ENCODE measurements around the gene GMEB2.
"Not testable (repeated sequence)": the region's sequence is repeated elsewhere in the genome, so short reads cannot be mapped to it uniquely, and the experiment has no call there.

Gene GMEB2

GRCh38 chr20:63627129-63627750 is 339 bp upstream of the GMEB2 start:
- peak; percentile 80 for ATAC-seq (replicated peaks; ENCODE audit: extremely low read depth, poor library complexity, severe bottlenecking)
- Mint-ChIP-seq H3K27me3 (no peaks in the 10 kb centered on the region), H3K9me3 (no peaks in the 10 kb centered on the region), H3K36me3 (ENCODE audit: insufficient read depth) (peaks cover 20% of the 10 kb centered on the region), H3K4me3 (peak overlapping the region; percentile 92), H3K27ac (ENCODE audit: low read depth) (peak overlapping the region; percentile 89), H3K4me1 (peaks cover 36% of the 10 kb centered on the region)
- DNase-seq (ENCODE audit: low spot score in 2 of 2) = peak; percentile 92 to 93

GRCh38 chr20:63625771-63626423 is 1.0 kb downstream of the GMEB2 start:
- Mint-ChIP-seq H3K9me3 (no peaks in the 10 kb centered on the region), H3K4me1 (peaks cover 43% of the 10 kb centered on the region), H3K36me3 (ENCODE audit: insufficient read depth) (peaks cover 20% of the 10 kb centered on the region), H3K27ac (ENCODE audit: low read depth) (peak overlapping the region; percentile 78), H3K27me3 (no peaks in the 10 kb centered on the region), H3K4me3 (peak overlapping the region; percentile 75)
- ATAC-seq (replicated peaks; ENCODE audit: extremely low read depth, poor library complexity, severe bottlenecking) = no peak
- no peak for DNase-seq (ENCODE audit: low spot score in 2 of 2)

GRCh38 chr20:63624486-63624885 is 2.4 kb downstream of the GMEB2 start:
- peaks cover 18% of the 10 kb centered on the region for H3K36me3 Mint-ChIP-seq (ENCODE audit: insufficient read depth)
- H3K4me1 Mint-ChIP-seq = peaks cover 43% of the 10 kb centered on the region
- no peak overlapping the region for H3K4me3 Mint-ChIP-seq
- no peaks in the 10 kb centered on the region for H3K27me3 Mint-ChIP-seq
- ATAC-seq (replicated peaks; ENCODE audit: extremely low read depth, poor library complexity, severe bottlenecking) = no peak
- no peak for DNase-seq (ENCODE audit: low spot score in 2 of 2)
- no peaks in the 10 kb centered on the region for H3K9me3 Mint-ChIP-seq
- no peak overlapping the region for H3K27ac Mint-ChIP-seq (ENCODE audit: low read depth)

- Mint-ChIP-seq H3K27ac (ENCODE audit: low read depth) (peak overlapping the region; percentile 12), H3K9me3 (no peaks in the 10 kb centered on the region), H3K4me1 (peaks cover 32% of the 10 kb centered on the region), H3K4me3 (no peak overlapping the region), H3K27me3 (no peaks in the 10 kb centered on the region), H3K36me3 (ENCODE audit: insufficient read depth) (peaks cover 14% of the 10 kb centered on the region)
- DNase-seq (ENCODE audit: low spot score in 2 of 2) (no peak), ATAC-seq (replicated peaks; ENCODE audit: extremely low read depth, poor library complexity, severe bottlenecking) (no peak)
These were observed 4.2 kb downstream of the GMEB2 start for GRCh38 chr20:63622732-63623131.

GRCh38 chr20:63622096-63622495 is 4.8 kb downstream of the GMEB2 start:
- Mint-ChIP-seq H3K9me3 (no peaks in the 10 kb centered on the region), H3K27ac (ENCODE audit: low read depth) (peak overlapping the region; percentile 12), H3K4me3 (no peak overlapping the region), H3K36me3 (ENCODE audit: insufficient read depth) (peaks cover 13% of the 10 kb centered on the region), H3K4me1 (peaks cover 32% of the 10 kb centered on the region), H3K27me3 (no peaks in the 10 kb centered on the region)
- ATAC-seq (replicated peaks; ENCODE audit: extremely low read depth, poor library complexity, severe bottlenecking) (no peak), DNase-seq (ENCODE audit: low spot score in 2 of 2) (no peak)

GRCh38 chr20:63620991-63621390 is 5.9 kb downstream of the GMEB2 start:
- Mint-ChIP-seq H3K27me3 (no peaks in the 10 kb centered on the region), H3K27ac (ENCODE audit: low read depth) (no peak overlapping the region), H3K4me1 (peaks cover 32% of the 10 kb centered on the region), H3K36me3 (ENCODE audit: insufficient read depth) (peaks cover 17% of the 10 kb centered on the region), H3K4me3 (no peak overlapping the region), H3K9me3 (no peaks in the 10 kb centered on the region)
- ATAC-seq (replicated peaks; ENCODE audit: extremely low read depth, poor library complexity, severe bottlenecking) = no peak
- DNase-seq (ENCODE audit: low spot score in 2 of 2) = no peak

GRCh38 chr20:63619505-63619904 is 7.4 kb downstream of the GMEB2 start:
- H3K36me3 Mint-ChIP-seq (ENCODE audit: insufficient read depth) = peaks cover 21% of the 10 kb centered on the region

GRCh38 chr20:63619086-63619485 is 7.8 kb downstream of the GMEB2 start:
- Mint-ChIP-seq H3K27ac (ENCODE audit: low read depth) (no peak overlapping the region), H3K9me3 (no peaks in the 10 kb centered on the region), H3K27me3 (no peaks in the 10 kb centered on the region), H3K4me3 (no peak overlapping the region), H3K4me1 (peaks cover 18% of the 10 kb centered on the region), H3K36me3 (ENCODE audit: insufficient read depth) (peaks cover 21% of the 10 kb centered on the region)
- DNase-seq (ENCODE audit: low spot score in 2 of 2) (no peak), ATAC-seq (replicated peaks; ENCODE audit: extremely low read depth, poor library complexity, severe bottlenecking) (no peak)

More at GRCh38 chr20:63619505-63619904, 7.4 kb downstream of the GMEB2 start:
- H3K27ac Mint-ChIP-seq (ENCODE audit: low read depth) = no peak overlapping the region
- ATAC-seq (replicated peaks; ENCODE audit: extremely low read depth, poor library complexity, severe bottlenecking) (no peak), DNase-seq (ENCODE audit: low spot score in 2 of 2) (no peak)
- no peaks in the 10 kb centered on the region for H3K27me3 Mint-ChIP-seq
- peaks cover 20% of the 10 kb centered on the region for H3K4me1 Mint-ChIP-seq
- no peaks in the 10 kb centered on the region for H3K9me3 Mint-ChIP-seq
- H3K4me3 Mint-ChIP-seq = no peak overlapping the region

- Mint-ChIP-seq H3K27ac (ENCODE audit: low read depth) (no peak overlapping the region), H3K36me3 (ENCODE audit: insufficient read depth) (peaks cover 21% of the 10 kb centered on the region), H3K4me1 (peaks cover 24% of the 10 kb centered on the region), H3K27me3 (no peaks in the 10 kb centered on the region), H3K4me3 (no peak overlapping the region), H3K9me3 (no peaks in the 10 kb centered on the region)
- DNase-seq (ENCODE audit: low spot score in 2 of 2) (no peak), ATAC-seq (replicated peaks; ENCODE audit: extremely low read depth, poor library complexity, severe bottlenecking) (no peak)
These were observed 8.5 kb downstream of the GMEB2 start for GRCh38 chr20:63618291-63618980.

- H3K9me3 Mint-ChIP-seq = no peaks in the 10 kb centered on the region
- H3K27me3 Mint-ChIP-seq = no peaks in the 10 kb centered on the region
- DNase-seq (ENCODE audit: low spot score in 2 of 2) (no peak), ATAC-seq (replicated peaks; ENCODE audit: extremely low read depth, poor library complexity, severe bottlenecking) (no peak)
- peaks cover 21% of the 10 kb centered on the region for H3K36me3 Mint-ChIP-seq (ENCODE audit: insufficient read depth)
- no peak overlapping the region for H3K4me3 Mint-ChIP-seq
- peaks cover 23% of the 10 kb centered on the region for H3K4me1 Mint-ChIP-seq
- no peak overlapping the region for H3K27ac Mint-ChIP-seq (ENCODE audit: low read depth)
These were observed 9.0 kb downstream of the GMEB2 start for GRCh38 chr20:63617876-63618265.

- ATAC-seq (replicated peaks; ENCODE audit: extremely low read depth, poor library complexity, severe bottlenecking) (no peak), DNase-seq (ENCODE audit: low spot score in 2 of 2) (no peak)
- H3K4me3 Mint-ChIP-seq = no peak overlapping the region
- H3K27ac Mint-ChIP-seq (ENCODE audit: low read depth) = no peak overlapping the region
- no peaks in the 10 kb centered on the region for H3K27me3 Mint-ChIP-seq
- no peaks in the 10 kb centered on the region for H3K9me3 Mint-ChIP-seq
- H3K4me1 Mint-ChIP-seq = peaks cover 17% of the 10 kb centered on the region
- peaks cover 21% of the 10 kb centered on the region for H3K36me3 Mint-ChIP-seq (ENCODE audit: insufficient read depth)
These were observed 9.6 kb downstream of the GMEB2 start for GRCh38 chr20:63617092-63617875.

GRCh38 chr20:63613863-63614594 is 12.9 kb downstream of the GMEB2 start:
- H3K36me3 Mint-ChIP-seq (ENCODE audit: insufficient read depth) = peaks cover 18% of the 10 kb centered on the region
- not testable (repeated sequence) for H3K9me3 Mint-ChIP-seq; H3K27me3 Mint-ChIP-seq; H3K4me3 Mint-ChIP-seq; H3K4me1 Mint-ChIP-seq; ATAC-seq (replicated peaks; ENCODE audit: extremely low read depth, poor library complexity, severe bottlenecking); DNase-seq (ENCODE audit: low spot score in 2 of 2)
- peak overlapping the region; percentile 26 for H3K27ac Mint-ChIP-seq (ENCODE audit: low read depth)
